ENCODE measurements around the gene PRDM5. TPM values are rescaled to one million over a fixed set of nuclear protein-coding genes. Genes with fewer than 3 reads are reported as not detected.

Gene PRDM5
- total RNA-seq, 1 experiment from 2014 or later: 5.1 TPM

- no peak overlapping the region for H3K27ac ChIP-seq (ENCODE audit: low read depth, low read length)
- no peaks in the 10 kb centered on the region for H3K36me3 ChIP-seq (ENCODE audit: control insufficient read depth in 1 of 2, insufficient read depth in 2 of 2, low read length in 2 of 2)
- H4K20me1 ChIP-seq (ENCODE audit: insufficient read depth): no peaks in the 10 kb centered on the region
- H3K9ac ChIP-seq (ENCODE audit: low read length): no peak overlapping the region
- no peak overlapping the region for H3K4me3 ChIP-seq (replicated peaks in 1 of 2; ENCODE audit: low read depth in 1 of 2, low read length in 2 of 2)
- CTCF ChIA-PET: no interaction called here
- no peaks in the 10 kb centered on the region for H3K27me3 ChIP-seq (ENCODE audit: insufficient read depth, low read length)
- H3K9me2 ChIP-seq (ENCODE audit: insufficient read depth): no peaks in the 10 kb centered on the region
- no peak for ATAC-seq
- RAD21 ChIA-PET (ENCODE audit: low non-redundant PET in 1 of 2, low total read pairs in 2 of 2, uncharacterized antibody in 2 of 2, unreplicated experiment in 2 of 2): no interaction called here
- H2AFZ ChIP-seq (ENCODE audit: low read depth, low read length, poor library complexity, severe bottlenecking): no peak overlapping the region
- H3K9me3 ChIP-seq (ENCODE audit: control insufficient read depth in 1 of 2, insufficient read depth in 1 of 2, low read depth in 1 of 2, low read length in 2 of 2): no peaks in the 10 kb centered on the region
- TF ChIP-seq EGR1 (IDR thresholded peaks at IDR 0.05; ENCODE audit: low read depth) (no peak), YY1 (IDR thresholded peaks at IDR 0.05; ENCODE audit: extremely low read depth, insufficient replicate concordance, low read depth, low read length) (no peak), REST (IDR thresholded peaks at IDR 0.05; ENCODE audit: low read depth) (no peak), CBX3 (IDR thresholded peaks at IDR 0.05; ENCODE audit: low read depth) (no peak), EZH2phosphoT487 (IDR thresholded peaks at IDR 0.05; ENCODE audit: borderline replicate concordance) (no peak), TCF7L2 (IDR thresholded peaks at IDR 0.05; ENCODE audit: borderline replicate concordance, extremely low read depth, insufficient read depth, insufficient read length) (no peak), ATF3 (IDR thresholded peaks at IDR 0.05) (no peak), SRF (IDR thresholded peaks at IDR 0.05; ENCODE audit: low read depth) (no peak), FOSL1 (IDR thresholded peaks at IDR 0.05; ENCODE audit: low read depth) (no peak), CEBPB (IDR thresholded peaks at IDR 0.05; ENCODE audit: low read depth) (no peak), ZFX (IDR thresholded peaks at IDR 0.05) (no peak), EZH2 (IDR thresholded peaks at IDR 0.05) (no peak), JUND (IDR thresholded peaks at IDR 0.05) (no peak), CTCF (IDR thresholded peaks at IDR 0.05 in 2 of 3, conservative IDR thresholded peaks at IDR 0.05 in 1 of 3; ENCODE audit: borderline replicate concordance in 1 of 3, insufficient read depth in 1 of 3, low read depth in 2 of 3, low read length in 2 of 3) (no peak), SP1 (IDR thresholded peaks at IDR 0.05; ENCODE audit: low read depth) (no peak), POLR2A (IDR thresholded peaks at IDR 0.05; ENCODE audit: borderline replicate concordance, extremely low read depth, insufficient read depth, insufficient read length) (no peak), ELF1 (IDR thresholded peaks at IDR 0.05; ENCODE audit: borderline replicate concordance, low read depth) (no peak), RAD21 (IDR thresholded peaks at IDR 0.05; ENCODE audit: low read depth) (no peak)
- no peak overlapping the region for H3K4me2 ChIP-seq (ENCODE audit: low read length)
- no peaks in the 10 kb centered on the region for H3K4me1 ChIP-seq (ENCODE audit: control insufficient read depth in 1 of 2, insufficient read depth in 2 of 2, low read length in 2 of 2)
- BruUV-seq (replicated peaks): no TSS peak
- POLR2A ChIA-PET: no interaction called here
- intact Hi-C loops (cut with micrococcal nuclease): no loop called here
- H3K79me2 ChIP-seq (ENCODE audit: insufficient read depth, low read length): no peaks in the 10 kb centered on the region
- no peak for DNase-seq (ENCODE audit: low read depth, low spot score)
Measured at GRCh38 chr4:120796271-120796670, 126.3 kb downstream of the PRDM5 start.
